Measurements from ENCODE around the gene PKD1.

- TF ChIP-seq CTCF (IDR thresholded peaks at IDR 0.05) = no peak
- no peak for TF ChIP-seq POLR2AphosphoS5 (IDR thresholded peaks at IDR 0.05)
- no peak for TF ChIP-seq POLR2A (IDR thresholded peaks at IDR 0.05)
- TF ChIP-seq EP300 (IDR thresholded peaks at IDR 0.05) = no peak
Observed at GRCh38 chr16:2076072-2076865, 59.4 kb downstream of the PKD1 start.

All from suprapubic skin (tissue), 4 donors.